ENCODE data around the gene UNC13B. TPM values are rescaled to one million over a fixed set of nuclear protein-coding genes. Genes with fewer than 3 reads are reported as not detected.

Gene UNC13B
- total and polyA plus RNA-seq, 3 experiments from 2014 or later = 0.54 to 3.5 (median 3.2) TPM

DNA sequence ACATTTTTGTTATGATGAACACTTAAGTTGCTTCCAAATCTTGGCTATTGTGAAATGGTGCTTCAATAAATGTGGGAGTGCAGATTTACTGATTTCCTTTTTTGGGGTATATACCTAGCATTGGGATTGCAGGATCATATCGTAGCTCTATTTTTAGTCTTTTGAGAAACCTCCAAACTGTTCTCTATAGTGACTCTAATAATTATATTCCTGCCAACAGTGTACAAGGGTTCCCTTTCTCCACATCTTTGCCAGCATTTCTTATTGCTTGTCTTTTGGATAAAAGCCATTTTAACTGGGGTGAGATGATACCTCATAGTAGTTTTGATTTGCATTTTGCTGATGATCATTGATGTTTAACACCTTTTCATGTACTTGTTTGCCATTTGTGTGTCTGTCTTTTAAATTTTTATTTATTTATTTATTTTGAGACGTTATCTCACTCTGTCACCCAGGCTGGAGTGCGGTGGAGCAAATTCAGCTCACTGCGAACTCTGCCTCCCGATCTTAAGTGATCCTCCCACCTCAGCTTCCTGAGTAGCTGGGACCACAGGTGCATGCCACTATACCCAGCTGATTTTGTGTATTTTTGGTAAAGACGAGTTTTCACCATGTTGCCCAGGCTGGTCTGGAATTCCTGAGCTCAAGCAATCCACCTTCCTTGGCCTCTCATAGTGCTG is 59.0 kb downstream of the UNC13B start:
- DNase-seq = no peak
- peaks cover 0 to 9% (median 4%) of the 10 kb centered on the region in 5 donors for H3K9me3 Mint-ChIP-seq
- H3K4me3 Mint-ChIP-seq = no peak overlapping the region
- no peak overlapping the region for H3K27ac ChIP-seq (ENCODE audit: low read depth, low read length)
- H3K27ac Mint-ChIP-seq = no peak overlapping the region
- peaks cover 0 to 22% of the 10 kb centered on the region in 2 donors for H3K27me3 Mint-ChIP-seq
- no peaks in the 10 kb centered on the region for H3K36me3 Mint-ChIP-seq
- H3K4me3 ChIP-seq (ENCODE audit: low read length) = no peak overlapping the region
- POLR2A ChIA-PET = no interaction called here
- no peaks in the 10 kb centered on the region for H3K4me1 Mint-ChIP-seq
- no peaks in the 10 kb centered on the region for H3K9me3 ChIP-seq (ENCODE audit: low read length)
- CTCF ChIA-PET = no interaction called here
- H3K4me1 ChIP-seq (ENCODE audit: insufficient read depth, low read length) = no peaks in the 10 kb centered on the region
- H3K27me3 ChIP-seq (ENCODE audit: insufficient read depth, low read length, poor library complexity, severe bottlenecking) = no peaks in the 10 kb centered on the region
- no peaks in the 10 kb centered on the region for H3K36me3 ChIP-seq (ENCODE audit: insufficient read depth, low read length)

DNA sequence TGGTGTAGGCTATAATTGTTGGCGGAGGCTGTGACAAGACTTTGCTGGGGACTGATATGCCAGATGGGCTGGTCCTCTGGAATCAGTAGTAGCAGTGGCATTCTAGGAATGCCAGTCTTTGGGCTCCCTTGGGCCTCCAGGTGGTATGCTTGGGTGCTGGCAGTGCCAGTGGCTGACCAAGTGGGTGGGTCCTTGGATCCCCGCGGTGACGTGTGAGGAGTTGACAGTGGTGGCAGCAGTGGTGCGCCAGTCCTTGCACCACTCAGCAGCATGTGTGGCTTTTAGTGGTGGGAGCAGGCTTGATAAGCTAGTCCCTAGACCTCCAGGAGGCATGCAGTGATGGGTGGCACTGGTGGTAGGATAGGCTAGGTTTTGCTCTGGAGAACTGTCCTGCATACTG is 63.9 kb downstream of the UNC13B start:
- DNase-seq = no peak
- Histone ChIP-seq H3K4me3 (ENCODE audit: low read length) (no peak overlapping the region), H3K4me1 (ENCODE audit: insufficient read depth, low read length) (no peaks in the 10 kb centered on the region), H3K27me3 (ENCODE audit: insufficient read depth, low read length, poor library complexity, severe bottlenecking) (no peaks in the 10 kb centered on the region), H3K9me3 (ENCODE audit: low read length) (no peaks in the 10 kb centered on the region), H3K36me3 (ENCODE audit: insufficient read depth, low read length) (no peaks in the 10 kb centered on the region), H3K27ac (ENCODE audit: low read depth, low read length) (no peak overlapping the region)
- H3K27ac Mint-ChIP-seq = no peak overlapping the region
- peaks cover 0 to 9% (median 4%) of the 10 kb centered on the region in 5 donors for H3K9me3 Mint-ChIP-seq
- H3K4me1 Mint-ChIP-seq = no peaks in the 10 kb centered on the region
- no peaks in the 10 kb centered on the region for H3K36me3 Mint-ChIP-seq
- ChIA-PET CTCF (no interaction called here), POLR2A (no interaction called here)
- H3K4me3 Mint-ChIP-seq = no peak overlapping the region
- peaks cover 0 to 39% of the 10 kb centered on the region in 2 donors for H3K27me3 Mint-ChIP-seq

GRCh38 chr9:35226651-35227050 is 64.8 kb downstream of the UNC13B start:
- Histone ChIP-seq H3K4me3 (ENCODE audit: low read length) (no peak overlapping the region), H3K27ac (ENCODE audit: low read depth, low read length) (no peak overlapping the region), H3K4me1 (ENCODE audit: insufficient read depth, low read length) (no peaks in the 10 kb centered on the region), H3K9me3 (ENCODE audit: low read length) (no peaks in the 10 kb centered on the region), H3K36me3 (ENCODE audit: insufficient read depth, low read length) (no peaks in the 10 kb centered on the region), H3K27me3 (ENCODE audit: insufficient read depth, low read length, poor library complexity, severe bottlenecking) (no peaks in the 10 kb centered on the region)
- Mint-ChIP-seq H3K36me3 (no peaks in the 10 kb centered on the region), H3K27me3 (peaks cover 0 to 39% of the 10 kb centered on the region in 2 donors), H3K9me3 (peaks cover 0 to 9% (median 4%) of the 10 kb centered on the region in 5 donors), H3K27ac (no peak overlapping the region), H3K4me1 (no peaks in the 10 kb centered on the region), H3K4me3 (no peak overlapping the region)
- DNase-seq = no peak
- ChIA-PET CTCF (no interaction called here), POLR2A (no interaction called here)

GRCh38 chr9:35227284-35227683 is 65.5 kb downstream of the UNC13B start:
- H3K27ac ChIP-seq (ENCODE audit: low read depth, low read length) = no peak overlapping the region
- no peak overlapping the region for H3K4me3 ChIP-seq (ENCODE audit: low read length)
- no peaks in the 10 kb centered on the region for H3K27me3 ChIP-seq (ENCODE audit: insufficient read depth, low read length, poor library complexity, severe bottlenecking)
- Mint-ChIP-seq H3K4me3 (no peak overlapping the region), H3K27me3 (peaks cover 0 to 39% of the 10 kb centered on the region in 2 donors), H3K27ac (no peak overlapping the region), H3K4me1 (no peaks in the 10 kb centered on the region), H3K9me3 (peaks cover 0 to 9% (median 4%) of the 10 kb centered on the region in 5 donors), H3K36me3 (no peaks in the 10 kb centered on the region)
- ChIA-PET CTCF (no interaction called here), POLR2A (no interaction called here)
- no peak for DNase-seq
- H3K9me3 ChIP-seq (ENCODE audit: low read length) = no peaks in the 10 kb centered on the region
- H3K36me3 ChIP-seq (ENCODE audit: insufficient read depth, low read length) = no peaks in the 10 kb centered on the region
- H3K4me1 ChIP-seq (ENCODE audit: insufficient read depth, low read length) = no peaks in the 10 kb centered on the region

DNA sequence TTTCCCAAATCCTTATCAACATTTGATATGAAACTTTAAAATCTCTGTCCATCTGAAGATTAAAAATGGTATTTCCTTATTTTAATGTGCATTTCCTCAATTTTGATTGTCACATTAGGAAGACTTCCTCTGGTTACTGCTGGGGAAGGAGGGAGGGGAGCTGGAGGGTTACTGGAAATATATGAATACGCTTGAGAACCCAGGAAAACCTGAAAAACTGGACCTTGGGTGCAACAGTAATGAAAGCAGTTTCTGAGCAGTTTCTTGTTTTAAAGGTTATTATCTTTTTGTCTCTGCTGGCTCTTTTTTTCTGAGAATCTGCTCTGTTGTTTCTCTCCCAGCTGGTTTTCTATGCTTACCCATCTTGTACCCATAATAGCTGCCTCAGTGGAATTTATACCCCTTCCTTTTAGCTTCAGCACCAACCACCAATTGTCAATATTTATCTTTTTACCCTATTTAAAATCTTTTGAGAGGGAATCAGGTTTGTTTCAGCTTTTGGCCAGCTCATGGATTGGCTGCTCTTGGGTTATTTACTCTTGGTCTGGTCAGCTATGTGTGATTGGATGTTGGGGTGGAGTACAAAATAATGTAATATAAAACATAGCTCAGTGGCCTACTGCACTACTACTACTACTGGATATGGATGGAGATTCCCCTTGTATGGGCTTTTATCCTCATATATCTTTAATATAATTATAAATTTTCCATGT is 67.4 kb downstream of the UNC13B start:
- H3K4me1 Mint-ChIP-seq = no peaks in the 10 kb centered on the region
- H3K4me3 Mint-ChIP-seq = no peak overlapping the region
- Histone ChIP-seq H3K4me3 (ENCODE audit: low read length) (no peak overlapping the region), H3K27ac (ENCODE audit: low read depth, low read length) (no peak overlapping the region), H3K9me3 (ENCODE audit: low read length) (no peaks in the 10 kb centered on the region), H3K27me3 (ENCODE audit: insufficient read depth, low read length, poor library complexity, severe bottlenecking) (no peaks in the 10 kb centered on the region), H3K36me3 (ENCODE audit: insufficient read depth, low read length) (no peaks in the 10 kb centered on the region), H3K4me1 (ENCODE audit: insufficient read depth, low read length) (no peaks in the 10 kb centered on the region)
- H3K27me3 Mint-ChIP-seq = peaks cover 1 to 34% of the 10 kb centered on the region in 2 donors
- peaks cover 0 to 2% (median 0%) of the 10 kb centered on the region in 5 donors for H3K9me3 Mint-ChIP-seq
- ChIA-PET CTCF (no interaction called here), POLR2A (no interaction called here)
- no peak overlapping the region for H3K27ac Mint-ChIP-seq
- no peaks in the 10 kb centered on the region for H3K36me3 Mint-ChIP-seq
- no peak for DNase-seq

GRCh38 chr9:35229779-35230143 is 68.0 kb downstream of the UNC13B start:
- H3K4me1 Mint-ChIP-seq = no peaks in the 10 kb centered on the region
- no peaks in the 10 kb centered on the region for H3K9me3 ChIP-seq (ENCODE audit: low read length)
- POLR2A ChIA-PET = no interaction called here
- H3K27ac Mint-ChIP-seq = no peak overlapping the region
- CTCF ChIA-PET = no interaction called here
- peaks cover 1 to 34% of the 10 kb centered on the region in 2 donors for H3K27me3 Mint-ChIP-seq
- no peak for DNase-seq
- H3K9me3 Mint-ChIP-seq = peaks cover 0 to 2% (median 0%) of the 10 kb centered on the region in 5 donors
- H3K4me3 Mint-ChIP-seq = no peak overlapping the region
- H3K4me1 ChIP-seq (ENCODE audit: insufficient read depth, low read length) = no peaks in the 10 kb centered on the region
- no peak overlapping the region for H3K27ac ChIP-seq (ENCODE audit: low read depth, low read length)
- no peak overlapping the region for H3K4me3 ChIP-seq (ENCODE audit: low read length)
- no peaks in the 10 kb centered on the region for H3K36me3 ChIP-seq (ENCODE audit: insufficient read depth, low read length)
- no peaks in the 10 kb centered on the region for H3K27me3 ChIP-seq (ENCODE audit: insufficient read depth, low read length, poor library complexity, severe bottlenecking)
- H3K36me3 Mint-ChIP-seq = no peaks in the 10 kb centered on the region

- no peak overlapping the region for H3K4me3 ChIP-seq (ENCODE audit: low read length)
- H3K4me1 ChIP-seq (ENCODE audit: insufficient read depth, low read length) = no peaks in the 10 kb centered on the region
- Mint-ChIP-seq H3K27me3 (peaks cover 5 to 33% of the 10 kb centered on the region in 2 donors), H3K9me3 (no peaks in the 10 kb centered on the region), H3K4me1 (no peaks in the 10 kb centered on the region), H3K27ac (no peak overlapping the region), H3K4me3 (no peak overlapping the region), H3K36me3 (no peaks in the 10 kb centered on the region)
- ChIA-PET CTCF (no interaction called here), POLR2A (no interaction called here)
- no peaks in the 10 kb centered on the region for H3K36me3 ChIP-seq (ENCODE audit: insufficient read depth, low read length)
- DNase-seq = no peak
- H3K27me3 ChIP-seq (ENCODE audit: insufficient read depth, low read length, poor library complexity, severe bottlenecking) = no peaks in the 10 kb centered on the region
- no peaks in the 10 kb centered on the region for H3K9me3 ChIP-seq (ENCODE audit: low read length)
- no peak overlapping the region for H3K27ac ChIP-seq (ENCODE audit: low read depth, low read length)
These were observed 71.2 kb downstream of the UNC13B start for GRCh38 chr9:35232867-35233544.

DNA sequence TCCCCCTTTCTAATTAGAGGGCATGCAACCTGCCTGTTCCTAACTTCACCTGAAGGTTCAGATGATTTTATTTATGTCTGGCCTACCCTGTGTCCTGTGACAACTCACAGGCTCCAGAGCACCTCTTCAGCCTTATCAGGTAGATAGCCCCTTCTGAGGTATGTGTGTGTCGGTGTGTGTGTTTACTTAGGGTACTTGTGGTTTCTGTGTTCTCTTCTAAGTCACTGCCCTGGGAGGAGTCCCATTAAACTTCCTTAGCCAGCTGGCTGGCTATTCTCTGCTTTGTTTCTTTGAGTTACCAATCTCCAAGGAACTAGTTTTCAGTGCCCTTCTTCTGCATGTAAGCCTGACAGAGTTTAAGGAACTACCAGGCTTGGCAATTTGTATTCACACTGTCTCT is 74.9 kb downstream of the UNC13B start:
- Histone ChIP-seq H3K9me3 (ENCODE audit: low read length) (no peaks in the 10 kb centered on the region), H3K36me3 (ENCODE audit: insufficient read depth, low read length) (no peaks in the 10 kb centered on the region), H3K4me1 (ENCODE audit: insufficient read depth, low read length) (no peaks in the 10 kb centered on the region), H3K27ac (ENCODE audit: low read depth, low read length) (no peak overlapping the region), H3K4me3 (ENCODE audit: low read length) (no peak overlapping the region), H3K27me3 (ENCODE audit: insufficient read depth, low read length, poor library complexity, severe bottlenecking) (no peaks in the 10 kb centered on the region)
- ChIA-PET CTCF (no interaction called here), POLR2A (no interaction called here)
- Mint-ChIP-seq H3K36me3 (peaks cover 0 to 3% (median 0%) of the 10 kb centered on the region in 3 donors), H3K4me3 (no peak overlapping the region), H3K9me3 (peaks cover 0 to 12% (median 9%) of the 10 kb centered on the region in 5 donors), H3K27ac (no peak overlapping the region), H3K4me1 (no peaks in the 10 kb centered on the region), H3K27me3 (peaks cover 7 to 33% of the 10 kb centered on the region in 2 donors)
- DNase-seq = no peak

All from CD8-positive, alpha-beta memory T cell (primary cell).